Measurements from ENCODE around the gene CEP104. TPM values are rescaled to one million over a fixed set of nuclear protein-coding genes. Genes with fewer than 3 reads are reported as not detected.

The CEP104 gene
- 33.3 and 36.9 TPM in 2 replicates for total RNA-seq

DNA sequence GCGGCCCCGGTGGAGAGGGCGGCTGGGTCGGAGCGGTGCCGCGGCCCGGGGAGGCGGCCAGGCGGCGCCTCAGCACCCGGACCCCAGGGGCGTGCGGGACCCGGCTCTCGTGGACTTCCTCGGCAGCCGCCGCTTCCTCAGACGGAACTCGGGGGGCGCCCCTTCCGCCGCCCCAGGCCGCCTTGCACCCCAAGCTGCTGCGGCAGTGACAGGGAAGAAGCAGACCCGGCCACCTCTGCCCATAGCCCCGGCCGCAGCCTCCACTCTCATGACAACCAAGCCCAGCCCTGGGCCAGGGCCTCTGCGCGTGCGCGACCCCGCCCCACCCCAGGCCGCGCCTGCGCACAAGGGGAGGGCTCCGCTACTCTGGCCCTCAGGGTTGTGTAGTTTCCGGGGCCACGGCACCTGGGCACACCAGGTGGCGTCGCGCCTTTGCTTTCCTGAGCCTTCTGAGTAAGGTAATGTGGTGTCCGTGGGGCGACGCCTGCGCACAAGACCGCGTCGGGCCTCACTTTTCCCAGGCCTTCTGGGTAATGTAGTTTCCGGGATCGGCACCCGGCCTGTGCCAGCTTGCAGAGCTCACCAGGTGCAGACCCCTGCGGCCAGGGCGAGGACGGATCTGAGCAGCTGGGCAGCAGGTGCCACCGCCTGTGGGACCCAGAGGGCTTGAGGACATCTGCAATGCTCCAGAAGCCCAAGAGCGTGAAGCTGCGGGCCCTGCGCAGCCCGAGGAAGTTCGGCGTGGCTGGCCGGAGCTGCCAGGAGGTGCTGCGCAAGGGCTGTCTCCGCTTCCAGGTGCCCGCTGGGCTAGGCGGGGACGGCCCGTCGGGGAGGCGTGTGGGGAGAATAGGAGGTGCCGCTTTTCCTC lies at the start of gene CEP104, which contains the start of gene DFFB:
CEP104 (minus strand) TSS at position 289 of the 868 bp plus-strand sequence. CDS start 4,804 bp downstream, outside the sequence.
DFFB (plus strand) TSS at position 554 of the 868 bp plus-strand sequence; CDS start at position 682, 128 bp downstream.

DNA sequence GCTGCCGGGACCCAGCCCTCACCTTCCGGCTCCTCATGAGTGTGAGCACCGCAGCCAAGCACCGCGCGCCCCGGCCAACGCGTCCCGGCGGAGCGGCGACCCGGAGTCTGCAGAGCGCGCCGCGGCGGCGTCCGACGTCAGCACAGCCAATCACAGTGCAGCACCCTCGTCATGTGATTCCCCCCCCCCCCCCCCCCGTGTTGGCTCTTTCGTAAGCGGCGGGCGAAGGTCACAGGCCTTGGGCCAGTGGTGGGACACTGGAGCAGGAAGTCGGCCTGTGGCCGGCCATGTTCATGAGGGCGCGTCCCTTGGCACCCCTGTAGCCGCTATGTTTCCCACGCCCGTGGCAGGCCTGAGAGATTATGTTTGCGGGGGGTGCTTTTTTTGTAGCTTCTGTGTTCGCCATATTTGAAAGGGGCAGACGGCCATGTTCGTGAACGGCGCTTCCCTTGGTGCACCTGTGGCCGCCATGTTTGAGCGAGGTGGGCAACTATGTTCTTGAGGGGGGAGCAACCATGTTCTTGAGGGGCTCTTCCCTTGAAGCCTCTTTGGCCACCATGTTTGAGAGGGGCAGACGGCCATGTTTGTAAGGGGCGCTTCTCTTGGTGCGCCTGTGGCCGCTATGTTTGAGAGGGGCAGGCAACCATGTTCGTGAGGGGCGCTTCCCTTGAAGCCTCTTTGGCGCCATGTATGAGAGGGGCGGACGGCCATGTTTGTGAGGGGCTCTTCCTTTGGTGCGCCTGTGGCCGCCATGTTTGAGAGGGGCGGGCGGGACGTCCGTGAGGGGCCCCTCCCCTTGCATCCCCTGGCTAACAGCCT lies 43.3 kb upstream of the CEP104 start, which contains the start of gene C1orf174:
C1orf174 (minus strand) TSS at position 123 of the 819 bp plus-strand sequence; CDS start at position 37, 86 bp downstream.

GRCh38 chr1:3796215-3797061 lies 60.6 kb downstream of the CEP104 start, which contains the start of gene LRRC47:
LRRC47 (minus strand) TSS chr1:3796498; CDS start chr1:3796476, 22 bp downstream.

GRCh38 chr1:3772715-3773571 lies 84.1 kb downstream of the CEP104 start, which contains the start of gene SMIM1:
SMIM1 (plus strand) TSS chr1:3772749; CDS start chr1:3775374, 2,625 bp downstream.

Other genes with a start within 250 kb of the CEP104 start
- gene MEGF6, start 245.7 kb downstream of the CEP104 start, total RNA-seq, result 5.8 and 6.5 TPM in 2 replicates
- 17.6 and 18.1 TPM in 2 replicates for gene TPRG1L, start 232.2 kb downstream of the CEP104 start, total RNA-seq
- 13.7 and 23.7 TPM in 2 replicates for gene WRAP73, start 207.1 kb downstream of the CEP104 start, total RNA-seq
- gene TP73, start 204.7 kb downstream of the CEP104 start, total RNA-seq, result 0.24 and 0.43 TPM in 2 replicates
- not detected in 2 replicates for gene CCDC27, start 104.8 kb downstream of the CEP104 start, total RNA-seq
- gene SMIM1, start 84.5 kb downstream of the CEP104 start, total RNA-seq, result 6.7 TPM in 1 of 2 replicates, not detected in the other
- 52.8 and 61.8 TPM in 2 replicates for gene LRRC47, start 60.7 kb downstream of the CEP104 start, total RNA-seq
- gene DFFB, start 265 bp upstream of the CEP104 start, total RNA-seq, result 3.6 and 4.1 TPM in 2 replicates
- 29.4 and 32.2 TPM in 2 replicates for gene C1orf174, start 43.1 kb upstream of the CEP104 start, total RNA-seq